ENCODE results near the gene GNLY. TPM values are rescaled to one million over a fixed set of nuclear protein-coding genes. Genes with fewer than 3 reads are reported as not detected.

The GNLY gene
- total RNA-seq, 4 donors from 2014 or later, result 1.0 to 5.5 (median 4.3) TPM

DNA sequence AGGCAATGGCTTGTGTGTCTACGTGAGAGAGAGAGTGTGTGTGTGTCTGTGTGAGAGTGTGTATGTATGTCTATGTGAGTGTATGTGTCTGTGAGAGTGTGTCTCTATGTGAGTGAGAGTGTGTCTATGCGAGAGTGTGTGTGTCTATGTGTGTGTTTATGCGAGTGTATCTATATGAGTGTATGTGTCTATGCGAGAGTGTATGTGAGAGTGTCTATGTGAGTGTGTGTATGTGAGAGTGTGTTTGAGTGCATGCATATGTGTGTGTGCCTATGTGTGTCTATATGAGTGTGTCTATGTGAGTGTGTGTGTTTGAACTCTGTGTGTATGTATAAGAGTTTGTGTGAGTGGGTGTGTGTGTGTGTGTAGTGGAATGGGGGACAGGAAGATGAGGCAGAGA, 9.8 kb upstream of the GNLY start:
- TF ChIP-seq, protein P1, sequence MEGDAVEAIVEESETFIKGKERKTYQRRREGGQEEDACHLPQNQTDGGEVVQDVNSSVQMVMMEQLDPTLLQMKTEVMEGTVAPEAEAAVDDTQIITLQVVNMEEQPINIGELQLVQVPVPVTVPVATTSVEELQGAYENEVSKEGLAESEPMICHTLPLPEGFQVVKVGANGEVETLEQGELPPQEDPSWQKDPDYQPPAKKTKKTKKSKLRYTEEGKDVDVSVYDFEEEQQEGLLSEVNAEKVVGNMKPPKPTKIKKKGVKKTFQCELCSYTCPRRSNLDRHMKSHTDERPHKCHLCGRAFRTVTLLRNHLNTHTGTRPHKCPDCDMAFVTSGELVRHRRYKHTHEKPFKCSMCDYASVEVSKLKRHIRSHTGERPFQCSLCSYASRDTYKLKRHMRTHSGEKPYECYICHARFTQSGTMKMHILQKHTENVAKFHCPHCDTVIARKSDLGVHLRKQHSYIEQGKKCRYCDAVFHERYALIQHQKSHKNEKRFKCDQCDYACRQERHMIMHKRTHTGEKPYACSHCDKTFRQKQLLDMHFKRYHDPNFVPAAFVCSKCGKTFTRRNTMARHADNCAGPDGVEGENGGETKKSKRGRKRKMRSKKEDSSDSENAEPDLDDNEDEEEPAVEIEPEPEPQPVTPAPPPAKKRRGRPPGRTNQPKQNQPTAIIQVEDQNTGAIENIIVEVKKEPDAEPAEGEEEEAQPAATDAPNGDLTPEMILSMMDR (IDR thresholded peaks at IDR 0.05), result no peak
- ATAC-seq (ENCODE audit: low FRiP score) (no peak), DNase-seq (ENCODE audit: low spot score) (no peak)

DNA sequence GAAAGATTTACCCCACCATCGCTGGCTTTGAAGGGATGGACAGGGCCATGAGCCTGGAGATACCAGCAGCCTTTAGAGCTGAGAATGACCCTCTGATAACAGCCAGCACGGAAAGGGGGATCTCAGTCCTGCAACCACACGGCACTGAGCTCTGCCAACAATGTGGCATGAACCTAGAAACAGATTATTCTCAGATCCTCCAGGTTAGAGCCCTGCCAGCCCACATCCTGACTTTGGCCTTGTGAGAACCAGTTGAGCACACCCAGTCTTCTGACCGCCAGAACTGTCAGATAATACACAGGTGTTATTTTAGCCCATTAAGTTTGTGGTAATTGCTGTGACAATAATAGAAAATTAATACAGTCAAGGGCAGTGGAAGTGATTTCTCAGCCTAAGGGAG, 9.4 kb upstream of the GNLY start:
- DNase-seq (ENCODE audit: low spot score) (no peak), ATAC-seq (ENCODE audit: low FRiP score) (no peak)
- TF ChIP-seq, protein P1 (IDR thresholded peaks at IDR 0.05), result no peak

DNA sequence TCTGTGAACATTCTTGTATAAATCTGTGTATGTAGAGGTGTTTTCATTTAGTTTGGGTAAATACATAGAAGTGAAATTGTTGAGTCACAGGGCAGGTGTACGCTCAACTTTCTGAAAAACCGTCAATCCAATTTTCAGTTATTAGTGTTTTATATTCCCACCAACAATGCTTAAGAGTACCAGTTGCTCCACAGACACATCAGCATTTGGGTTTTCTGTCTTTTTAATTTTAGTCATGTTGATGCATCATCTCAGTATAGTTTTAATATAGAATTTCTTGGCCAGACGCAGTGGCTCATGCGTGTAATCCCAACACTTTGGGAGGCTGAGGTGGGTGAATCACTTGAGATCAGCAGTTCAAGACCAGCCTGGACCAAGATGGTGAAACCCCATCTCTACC, 3.2 kb upstream of the GNLY start:
- DNase-seq (ENCODE audit: low spot score) (no peak), ATAC-seq (ENCODE audit: low FRiP score) (no peak)
- TF ChIP-seq, protein P1 (IDR thresholded peaks at IDR 0.05), result no peak

DNA sequence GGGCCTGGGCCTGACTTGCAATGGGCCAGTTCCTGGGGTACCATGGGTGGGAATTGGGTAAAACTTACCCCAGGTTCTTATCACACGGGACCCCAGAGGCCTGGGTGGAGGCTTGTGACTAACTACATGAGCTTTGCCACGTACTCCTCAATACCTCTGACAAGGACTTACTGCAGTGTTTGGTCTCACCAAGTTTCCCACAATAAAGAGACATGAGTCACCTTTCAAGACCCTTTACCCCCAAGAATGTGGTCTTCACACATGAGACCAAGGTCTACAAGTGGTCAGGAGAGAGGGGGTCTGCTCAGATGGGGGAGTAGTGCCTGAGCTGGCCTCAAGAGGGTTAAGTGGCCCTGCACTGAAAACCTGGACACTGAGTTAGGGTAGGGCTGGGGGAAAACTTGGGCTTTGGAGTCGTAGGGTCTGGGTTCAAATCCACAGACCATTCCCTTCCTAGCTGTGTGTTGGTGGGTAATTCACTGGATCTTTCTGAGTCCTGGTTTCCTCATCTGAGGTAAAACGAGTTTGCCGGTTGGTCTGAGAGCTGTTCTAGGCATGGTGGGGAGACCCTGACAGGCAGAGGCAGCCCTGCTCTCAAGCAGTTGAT, 2.0 kb upstream of the GNLY start:
- ATAC-seq (ENCODE audit: low FRiP score) (no peak), DNase-seq (ENCODE audit: low spot score) (no peak)
- TF ChIP-seq, protein P1 (IDR thresholded peaks at IDR 0.05), result no peak

DNA sequence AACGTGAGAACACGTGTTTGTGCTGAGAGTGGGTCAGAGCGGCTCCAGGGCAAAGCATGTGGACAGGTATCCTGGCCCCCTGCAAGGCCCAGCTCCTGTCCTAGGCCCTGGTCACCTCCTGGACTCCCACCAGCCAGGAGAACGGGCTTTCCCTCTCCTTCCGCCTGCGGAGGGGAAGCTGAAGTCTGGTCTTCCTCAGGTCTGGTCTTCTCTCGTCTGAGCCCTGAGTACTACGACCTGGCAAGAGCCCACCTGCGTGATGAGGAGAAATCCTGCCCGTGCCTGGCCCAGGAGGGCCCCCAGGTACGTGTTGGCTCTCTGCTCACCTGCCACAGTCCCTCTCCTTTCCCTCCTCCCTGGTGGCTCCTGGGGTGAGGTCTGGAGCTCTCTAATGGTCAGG, 963 bp downstream of the GNLY start:
- no peak for DNase-seq (ENCODE audit: low spot score)
- peak; percentile 21 for ATAC-seq (ENCODE audit: low FRiP score)
- TF ChIP-seq, protein P1 (IDR thresholded peaks at IDR 0.05), result no peak

DNA sequence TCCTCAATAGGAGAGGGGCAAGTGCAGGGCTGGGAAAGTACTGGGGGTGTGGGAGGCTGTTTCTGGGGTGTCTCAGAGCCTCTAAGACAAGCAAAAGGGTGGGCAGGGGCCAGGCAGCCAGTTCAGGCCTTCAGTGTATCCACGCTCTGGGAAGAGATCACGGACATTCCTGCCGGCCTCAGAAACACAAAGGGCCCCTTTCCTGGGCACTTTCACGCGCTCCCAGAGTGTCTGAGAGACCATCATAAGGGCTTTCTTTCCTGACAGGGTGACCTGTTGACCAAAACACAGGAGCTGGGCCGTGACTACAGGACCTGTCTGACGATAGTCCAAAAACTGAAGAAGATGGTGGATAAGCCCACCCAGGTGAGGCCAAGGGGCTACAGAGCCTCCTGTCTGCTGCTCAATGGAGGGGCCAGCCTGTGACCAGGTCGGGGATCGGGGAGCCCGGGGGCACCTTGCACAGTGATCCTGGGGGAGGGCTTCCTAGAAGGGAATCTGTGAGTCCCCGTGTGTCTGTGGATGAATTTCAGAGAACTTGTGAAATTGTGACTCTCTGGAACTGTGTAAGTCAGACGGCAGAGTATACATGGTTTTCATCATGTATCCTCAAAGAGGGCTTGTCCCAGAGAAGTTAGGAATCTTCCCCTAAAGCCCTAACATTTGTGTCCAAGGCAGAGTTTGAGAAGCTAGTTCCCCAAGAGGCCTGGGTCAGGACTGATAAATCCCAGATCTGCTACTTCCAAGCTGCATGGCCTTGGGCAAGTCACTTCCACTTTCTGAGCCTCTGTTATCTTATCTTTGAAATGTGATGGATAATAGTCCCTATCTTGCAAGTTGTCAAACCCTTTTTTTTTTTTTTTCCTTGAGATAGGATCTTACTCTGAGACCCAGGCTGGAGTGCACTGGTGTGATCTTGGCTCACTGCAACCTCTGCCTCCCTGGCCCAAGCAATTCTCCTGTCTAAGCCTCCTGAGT, 1.8 kb downstream of the GNLY start:
- TF ChIP-seq, protein P1 (IDR thresholded peaks at IDR 0.05), result no peak
- ATAC-seq (ENCODE audit: low FRiP score), result no peak
- no peak for DNase-seq (ENCODE audit: low spot score)
